D721Med (cell line): ENCODE measurements around the gene LTK.

Experiments
- DNase-seq: peaks from one replicate; pipeline ENCODE4 v3.0.0; 2011; ENCODE audit warnings: low spot score; ENCODE audit not compliant: insufficient read length
- FAIRE-seq: peaks from 2 replicates; lab custom pipeline; 2011; peaks lifted over from hg19 to GRCh38; lab: Jason Lieb, UNC
- CTCF ChIP-seq: IDR thresholded peaks from 2 replicates; pipeline ENCODE4 v1.5.1; 2012; ENCODE audit warnings: mild to moderate bottlenecking, control low read depth; ENCODE audit not compliant: insufficient read depth; ENCODE audit errors: missing control alignments

LTK gene

GRCh38 chr15:41558400-41559238, 45.0 kb upstream of the LTK start, which contains the start of gene TYRO3:
TYRO3 (plus strand) TSS chr15:41559212; CDS start chr15:41559258, 46 bp downstream.
- no peak for TF ChIP-seq CTCF
- FAIRE-seq, result no peak
- DNase-seq, result peak; percentile 62

- DNase-seq (peak; percentile 78), FAIRE-seq (no peak)
- peak; percentile 90 for TF ChIP-seq CTCF
Measured at GRCh38 chr15:41557673-41558399, 44.2 kb upstream of the LTK start.

- no peak for DNase-seq
- FAIRE-seq, result no peak
- no peak for TF ChIP-seq CTCF
Measured at GRCh38 chr15:41556677-41557076, 43.0 kb upstream of the LTK start.

GRCh38 chr15:41554915-41555314, 41.3 kb upstream of the LTK start:
- no peak for TF ChIP-seq CTCF
- DNase-seq (no peak), FAIRE-seq (no peak)

GRCh38 chr15:41554343-41554742, 40.7 kb upstream of the LTK start:
- DNase-seq (no peak), FAIRE-seq (no peak)
- TF ChIP-seq CTCF, result no peak

- FAIRE-seq, result no peak
- TF ChIP-seq CTCF, result no peak
- DNase-seq, result no peak
Measured at GRCh38 chr15:41553731-41554130, 40.1 kb upstream of the LTK start.
